Hepatocyte (in vitro differentiated cells): ENCODE results near the gene PPP1CC. TPM values are rescaled to one million over a fixed set of nuclear protein-coding genes. Genes with fewer than 3 reads are reported as not detected.

Source experiments
- DNase-seq: peaks from one replicate; pipeline ENCODE4 v3.0.0-alpha.2; 2016; ENCODE audit warnings: low spot score
- H2AFZ ChIP-seq: fragments of 200-600 bp; sonication (generic); 2 replicates; pipeline ENCODE4 v1.6.0; 2016; ENCODE audit warnings: antibody characterized with exemption, mild to moderate bottlenecking
- H3K27ac ChIP-seq: fragments of 200-600 bp; sonication (generic); 2 replicates; pipeline ENCODE4 v1.5.1; 2016; ENCODE audit warnings: mild to moderate bottlenecking
- H3K27me3 ChIP-seq: fragments of 200-600 bp; sonication (generic); 2 replicates; pipeline ENCODE4 v1.6.1; 2016
- H3K36me3 ChIP-seq: fragments of 200-600 bp; sonication (generic); replicated peaks from 2 replicates; pipeline ENCODE4 v1.5.1; 2016; ENCODE audit warnings: low read depth; ENCODE audit not compliant: insufficient read depth
- H3K4me1 ChIP-seq: fragments of 200-600 bp; sonication (generic); 2 replicates; pipeline ENCODE4 v1.5.1; 2016; ENCODE audit warnings: mild to moderate bottlenecking, moderate library complexity; ENCODE audit not compliant: insufficient read depth
- H3K4me2 ChIP-seq: fragments of 200-600 bp; sonication (generic); 2 replicates; pipeline ENCODE4 v1.6.0; 2016
- H3K4me3 ChIP-seq: fragments of 200-600 bp; sonication (generic); 2 replicates; pipeline ENCODE4 v1.5.1; 2016; ENCODE audit warnings: mild to moderate bottlenecking
- H3K79me2 ChIP-seq: fragments of 200-600 bp; sonication (generic); 2 replicates; pipeline ENCODE4 v1.6.0; 2017; ENCODE audit warnings: mild to moderate bottlenecking
- H3K9me2 ChIP-seq: fragments of 200-600 bp; sonication (generic); replicated peaks from 2 replicates; pipeline ENCODE4 v1.6.0; 2017; ENCODE audit warnings: mild to moderate bottlenecking; ENCODE audit not compliant: insufficient read depth
- H3K9me3 ChIP-seq: fragments of 200-600 bp; sonication (generic); 2 replicates; pipeline ENCODE4 v1.5.1; 2016; ENCODE audit warnings: low read depth, mild to moderate bottlenecking
- H4K20me1 ChIP-seq: fragments of 200-600 bp; sonication (generic); 2 replicates; pipeline ENCODE4 v1.6.0; 2016; ENCODE audit warnings: mild to moderate bottlenecking; ENCODE audit not compliant: insufficient read depth, poor library complexity, severe bottlenecking
- CTCF ChIP-seq: fragments of 200-600 bp; sonication (generic); IDR thresholded peaks from 2 replicates; pipeline ENCODE4 v1.5.1; 2016; ENCODE audit warnings: antibody characterized with exemption, mild to moderate bottlenecking; ENCODE audit not compliant: poor library complexity
- EZH2 ChIP-seq: fragments of 200-600 bp; sonication (generic); IDR thresholded peaks from 2 replicates; pipeline ENCODE4 v1.6.1; 2016; ENCODE audit warnings: antibody characterized with exemption, mild to moderate bottlenecking, borderline replicate concordance
- EZH2phosphoT487 ChIP-seq: fragments of 200-600 bp; sonication (generic); IDR thresholded peaks from one replicate; pipeline ENCODE4 v1.6.1; 2018; ENCODE audit warnings: antibody characterized with exemption, mild to moderate bottlenecking, low read depth, moderate library complexity; ENCODE audit not compliant: unreplicated experiment, severe bottlenecking
- WGBS: methylation state at CpG from one replicate; pipeline ENCODE4 v1.1.6; 2016; ENCODE audit warnings: low lambda C conversion rate; ENCODE audit errors: missing lambda C conversion rate; 5-methylcytosine and 5-hydroxymethylcytosine counted together
- polyA plus RNA-seq: library from polyadenylated mRNA; unstranded; fragments of >200 nt; fragmentation: Nextera tagmentation; extraction: Ambion mirVana; gene quantifications from 2 replicates; pipeline ENCODE4 v1.2.1, GENCODE V29; 2016
- total RNA-seq: library from RNA; depleted of rRNA; stranded (reverse); fragments of >200 nt; gene quantifications from 2 replicates; pipeline ENCODE4 v1.2.3, GENCODE V29; 2014

PPP1CC gene
- total and polyA plus RNA-seq, 2 experiments from 2014 or later: 43.5 to 134 TPM

- TF ChIP-seq CTCF (no peak), EZH2phosphoT487 (no peak), EZH2 (no peak)
- 85% methylated on average over 3 of the region's 3 CpGs for WGBS
- H3K9me3 ChIP-seq: no peaks in the 10 kb centered on the region
Measured at GRCh38 chr12:110696283-110696682, 46.4 kb downstream of the PPP1CC start.

GRCh38 chr12:110694330-110694901, 48.3 kb downstream of the PPP1CC start:
- no peak overlapping the region for H3K27ac ChIP-seq
- no peak overlapping the region for H3K4me3 ChIP-seq
- no peak overlapping the region for H2AFZ ChIP-seq
- H3K9me2 ChIP-seq: no peaks in the 10 kb centered on the region
- H3K36me3 ChIP-seq: no peaks in the 10 kb centered on the region
- TF ChIP-seq EZH2 (no peak), EZH2phosphoT487 (no peak), CTCF (no peak)
- H3K4me1 ChIP-seq: no peaks in the 10 kb centered on the region
- DNase-seq: no peak
- no peaks in the 10 kb centered on the region for H3K79me2 ChIP-seq
- H3K4me2 ChIP-seq: no peak overlapping the region
- 80% methylated on average over 12 of the region's 12 CpGs for WGBS
- H4K20me1 ChIP-seq: no peaks in the 10 kb centered on the region
- no peaks in the 10 kb centered on the region for H3K9me3 ChIP-seq
- no peaks in the 10 kb centered on the region for H3K27me3 ChIP-seq

More at GRCh38 chr12:110696283-110696682, 46.4 kb downstream of the PPP1CC start:
- Histone ChIP-seq H3K27me3 (no peaks in the 10 kb centered on the region), H3K9me2 (no peaks in the 10 kb centered on the region), H3K79me2 (no peaks in the 10 kb centered on the region), H3K36me3 (no peaks in the 10 kb centered on the region), H2AFZ (no peak overlapping the region), H3K4me2 (no peak overlapping the region), H3K4me3 (no peak overlapping the region), H3K4me1 (no peaks in the 10 kb centered on the region), H3K27ac (no peak overlapping the region), H4K20me1 (no peaks in the 10 kb centered on the region)
- DNase-seq: no peak

DNA sequence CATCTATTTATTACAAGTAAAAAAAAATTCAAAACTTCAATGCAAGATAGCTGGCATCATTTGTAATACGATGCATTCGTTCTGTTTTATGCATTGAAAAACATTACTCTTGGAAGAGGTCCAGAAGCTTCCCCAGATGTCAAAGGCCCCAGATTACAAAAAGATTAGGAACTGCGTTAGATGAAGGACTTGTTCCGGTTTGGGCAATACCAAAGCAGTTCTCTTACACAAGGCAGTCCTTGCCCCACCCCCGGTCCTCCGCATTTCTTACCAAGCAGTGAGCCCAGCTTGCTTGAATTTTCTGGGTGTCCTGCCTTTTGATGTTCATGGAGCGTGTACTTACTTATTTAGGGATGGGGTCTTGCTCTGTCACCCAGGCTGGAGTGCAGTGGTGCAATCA, 49.0 kb downstream of the PPP1CC start:
- H3K4me3 ChIP-seq: no peak overlapping the region
- H3K4me2 ChIP-seq: no peak overlapping the region
- peak; percentile 28 for DNase-seq
- 56% methylated on average over 7 of the region's 7 CpGs for WGBS
- H2AFZ ChIP-seq: no peak overlapping the region
- no peaks in the 10 kb centered on the region for H3K79me2 ChIP-seq
- no peaks in the 10 kb centered on the region for H3K9me2 ChIP-seq
- H3K36me3 ChIP-seq: no peaks in the 10 kb centered on the region
- no peaks in the 10 kb centered on the region for H3K27me3 ChIP-seq
- no peaks in the 10 kb centered on the region for H3K4me1 ChIP-seq
- no peak overlapping the region for H3K27ac ChIP-seq
- H3K9me3 ChIP-seq: no peaks in the 10 kb centered on the region
- TF ChIP-seq EZH2phosphoT487 (no peak), EZH2 (no peak), CTCF (no peak)
- H4K20me1 ChIP-seq: no peaks in the 10 kb centered on the region

- peak overlapping the region; percentile 87 for H2AFZ ChIP-seq
- peak overlapping the region; percentile 99 for H3K4me2 ChIP-seq
- H3K9me3 ChIP-seq: no peaks in the 10 kb centered on the region
- no peak overlapping the region for H3K4me3 ChIP-seq
- H3K27ac ChIP-seq: no peak overlapping the region
- peaks cover 7% of the 10 kb centered on the region for H3K27me3 ChIP-seq
- no peaks in the 10 kb centered on the region for H3K79me2 ChIP-seq
- no peaks in the 10 kb centered on the region for H4K20me1 ChIP-seq
- TF ChIP-seq CTCF (no peak), EZH2 (no peak), EZH2phosphoT487 (no peak)
- no peak for DNase-seq
- peaks cover 6% of the 10 kb centered on the region for H3K4me1 ChIP-seq
- 58% methylated on average over 4 of the region's 4 CpGs for WGBS
- no peaks in the 10 kb centered on the region for H3K9me2 ChIP-seq
- H3K36me3 ChIP-seq: no peaks in the 10 kb centered on the region
Measured at GRCh38 chr12:110690127-110690430, 52.6 kb downstream of the PPP1CC start.
